OCI-LY1 (cell line): Measurements from ENCODE around the gene RNF175.

Source experiments
- EZH2 ChIP-seq: fragments of 200-600 bp; sonication (generic), shearing (Covaris generic); IDR thresholded peaks from 2 replicates; pipeline ENCODE4 v1.8.0; 2017; ENCODE audit warnings: borderline replicate concordance, mixed run types, mild to moderate bottlenecking, antibody characterized with exemption, low read length, moderate library complexity, mixed read lengths
- TF ChIP-seq, protein P1 (sequence below): fragments of 200-600 bp; sonication (generic), shearing (Covaris generic); IDR thresholded peaks from 2 replicates; pipeline ENCODE4 v1.5.1; 2017; ENCODE audit warnings: mild to moderate bottlenecking, antibody characterized with exemption, low read length, moderate library complexity, mixed read lengths

DNA sequence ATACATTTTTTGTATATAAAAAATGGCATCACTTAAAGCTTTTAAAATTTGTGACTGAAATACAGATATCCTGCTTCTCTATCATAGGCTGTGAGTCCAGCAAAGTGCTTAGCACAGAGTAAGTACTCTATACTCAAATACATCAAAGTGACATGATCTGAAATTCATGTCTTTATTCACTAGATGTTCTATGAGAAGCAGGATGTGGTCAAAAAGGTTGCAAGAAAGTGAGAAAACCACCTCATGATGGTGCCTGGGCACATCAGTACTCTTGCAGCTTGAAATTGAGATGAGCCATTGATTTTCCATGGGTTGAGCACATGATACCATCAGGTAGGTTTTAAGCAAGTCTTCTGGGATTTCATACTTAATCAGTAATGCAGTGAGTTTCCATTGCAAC, 49.5 kb upstream of the RNF175 start:
- TF ChIP-seq, protein P1, sequence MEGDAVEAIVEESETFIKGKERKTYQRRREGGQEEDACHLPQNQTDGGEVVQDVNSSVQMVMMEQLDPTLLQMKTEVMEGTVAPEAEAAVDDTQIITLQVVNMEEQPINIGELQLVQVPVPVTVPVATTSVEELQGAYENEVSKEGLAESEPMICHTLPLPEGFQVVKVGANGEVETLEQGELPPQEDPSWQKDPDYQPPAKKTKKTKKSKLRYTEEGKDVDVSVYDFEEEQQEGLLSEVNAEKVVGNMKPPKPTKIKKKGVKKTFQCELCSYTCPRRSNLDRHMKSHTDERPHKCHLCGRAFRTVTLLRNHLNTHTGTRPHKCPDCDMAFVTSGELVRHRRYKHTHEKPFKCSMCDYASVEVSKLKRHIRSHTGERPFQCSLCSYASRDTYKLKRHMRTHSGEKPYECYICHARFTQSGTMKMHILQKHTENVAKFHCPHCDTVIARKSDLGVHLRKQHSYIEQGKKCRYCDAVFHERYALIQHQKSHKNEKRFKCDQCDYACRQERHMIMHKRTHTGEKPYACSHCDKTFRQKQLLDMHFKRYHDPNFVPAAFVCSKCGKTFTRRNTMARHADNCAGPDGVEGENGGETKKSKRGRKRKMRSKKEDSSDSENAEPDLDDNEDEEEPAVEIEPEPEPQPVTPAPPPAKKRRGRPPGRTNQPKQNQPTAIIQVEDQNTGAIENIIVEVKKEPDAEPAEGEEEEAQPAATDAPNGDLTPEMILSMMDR, result no peak
- TF ChIP-seq EZH2, result no peak
